HL-60/S4 (cell line): ENCODE data around the gene CLDN8.

Experiments
- in situ Hi-C: fragments of 300-500 bp; cut with MboI; formaldehyde crosslinking; loops from 2 replicates; pipeline ENCODE4 v1.14.3; 2022; ENCODE audit warnings: low sequenced_read_pairs

Gene CLDN8

GRCh38 chr21:30216041-30216723, at the start of gene CLDN8:
CLDN8 (minus strand) TSS chr21:30216097; CDS start chr21:30215925, 172 bp downstream.
- in situ Hi-C loops: no loop called here

- in situ Hi-C loops: no loop called here
These were observed 41.9 kb upstream of the CLDN8 start for GRCh38 chr21:30257773-30258172.

GRCh38 chr21:30256100-30256499, 40.2 kb upstream of the CLDN8 start:
- in situ Hi-C loops: no loop called here

GRCh38 chr21:30255679-30256078, 39.8 kb upstream of the CLDN8 start:
- in situ Hi-C loops: no loop called here

- in situ Hi-C loops: no loop called here
These were observed 35.9 kb upstream of the CLDN8 start for GRCh38 chr21:30251781-30252180.

GRCh38 chr21:30249936-30250335, 34.0 kb upstream of the CLDN8 start:
- in situ Hi-C loops: no loop called here

GRCh38 chr21:30248844-30249243, 32.9 kb upstream of the CLDN8 start:
- in situ Hi-C loops: no loop called here

GRCh38 chr21:30245061-30245460, 29.2 kb upstream of the CLDN8 start:
- in situ Hi-C loops: no loop called here

GRCh38 chr21:30243691-30244090, 27.8 kb upstream of the CLDN8 start:
- in situ Hi-C loops: no loop called here

- in situ Hi-C loops: no loop called here
These were observed 24.8 kb upstream of the CLDN8 start for GRCh38 chr21:30240661-30241060.

- in situ Hi-C loops: no loop called here
These were observed 22.3 kb upstream of the CLDN8 start for GRCh38 chr21:30238168-30238567.

- in situ Hi-C loops: no loop called here
These were observed 18.7 kb upstream of the CLDN8 start for GRCh38 chr21:30234643-30235042.

- in situ Hi-C loops: no loop called here
These were observed 18.2 kb upstream of the CLDN8 start for GRCh38 chr21:30234050-30234449.

GRCh38 chr21:30233228-30234020, 17.5 kb upstream of the CLDN8 start:
- in situ Hi-C loops: no loop called here

- in situ Hi-C loops: no loop called here
These were observed 16.1 kb upstream of the CLDN8 start for GRCh38 chr21:30232011-30232410.

GRCh38 chr21:30227633-30228404, 11.9 kb upstream of the CLDN8 start:
- in situ Hi-C loops: no loop called here

- in situ Hi-C loops: no loop called here
These were observed 11.2 kb upstream of the CLDN8 start for GRCh38 chr21:30227128-30227527.

- in situ Hi-C loops: no loop called here
These were observed 7.7 kb upstream of the CLDN8 start for GRCh38 chr21:30223596-30223995.

- in situ Hi-C loops: no loop called here
These were observed 6.8 kb upstream of the CLDN8 start for GRCh38 chr21:30222724-30223123.

- in situ Hi-C loops: no loop called here
These were observed 4.8 kb downstream of the CLDN8 start for GRCh38 chr21:30211071-30211470.

- in situ Hi-C loops: no loop called here
These were observed 6.3 kb downstream of the CLDN8 start for GRCh38 chr21:30209601-30210000.

GRCh38 chr21:30207252-30207579, 8.7 kb downstream of the CLDN8 start:
- in situ Hi-C loops: no loop called here
